ENCODE data around the gene BRI3. TPM values are rescaled to one million over a fixed set of nuclear protein-coding genes. Genes with fewer than 3 reads are reported as not detected.

BRI3 gene
- total and polyA plus RNA-seq, 2 of the 13 experiments (the other 11 are each of a cell fraction or from before 2014, with no cell fraction given), result 54.0 to 103 TPM

- TF ChIP-seq TFDP2 (CRISPR knock-in tag; IDR thresholded peaks at IDR 0.05) (peak; percentile 75), ZBTB20 (CRISPR knock-in tag; IDR thresholded peaks at IDR 0.05; ENCODE audit: borderline replicate concordance, low read depth) (no peak), ZFP1 (CRISPR knock-in tag; IDR thresholded peaks at IDR 0.05) (no peak), SOX5 (CRISPR knock-in tag; IDR thresholded peaks at IDR 0.05; ENCODE audit: borderline replicate concordance) (peak; percentile 42; the same call in 1 of the 2 replicates), ZBTB25 (CRISPR knock-in tag; IDR thresholded peaks at IDR 0.05) (peak; percentile 83; the same call in 1 of the 2 replicates), ZNF782 (CRISPR knock-in tag; IDR thresholded peaks at IDR 0.05; ENCODE audit: borderline replicate concordance) (no peak; the same call in 1 of the 2 replicates), GPBP1L1 (CRISPR knock-in tag; IDR thresholded peaks at IDR 0.05) (no peak), MEIS1 (CRISPR knock-in tag; IDR thresholded peaks at IDR 0.05; ENCODE audit: borderline replicate concordance) (no peak), ZNF776 (CRISPR knock-in tag; IDR thresholded peaks at IDR 0.05) (peak; percentile 90), GRHL1 (CRISPR knock-in tag; conservative IDR thresholded peaks at IDR 0.05) (no peak), ZNF691 (CRISPR knock-in tag; IDR thresholded peaks at IDR 0.05; ENCODE audit: borderline replicate concordance, low read depth) (no peak), ZNF180 (CRISPR knock-in tag; IDR thresholded peaks at IDR 0.05; ENCODE audit: borderline replicate concordance, low read depth) (no peak), POLR2A (IDR thresholded peaks at IDR 0.05; ENCODE audit: insufficient read depth in 1 of 2, low read depth in 2 of 2, low read length in 2 of 2) (peak in 1 of 2 experiments; percentile 81; a peak in 3 of 4 replicates), ZNF777 (CRISPR knock-in tag; IDR thresholded peaks at IDR 0.05) (peak; percentile 63; the same call in 1 of the 2 replicates), MLLT10 (CRISPR knock-in tag; IDR thresholded peaks at IDR 0.05) (no peak), ATF3 (CRISPR knock-in tag; IDR thresholded peaks at IDR 0.05) (no peak), TEAD2 (CRISPR knock-in tag; IDR thresholded peaks at IDR 0.05) (no peak), ZNF547 (CRISPR knock-in tag; IDR thresholded peaks at IDR 0.05) (peak; percentile 73), ZNF670 (CRISPR knock-in tag; IDR thresholded peaks at IDR 0.05; ENCODE audit: borderline replicate concordance) (no peak), SP4 (CRISPR knock-in tag; IDR thresholded peaks at IDR 0.05) (peak; percentile 98), ZNF619 (CRISPR knock-in tag; IDR thresholded peaks at IDR 0.05) (0 out of 2 replicates have a peak, but pooled peaks have one; percentile 2), NCOA5 (CRISPR knock-in tag; IDR thresholded peaks at IDR 0.05) (no peak), ZNF33A (CRISPR knock-in tag; IDR thresholded peaks at IDR 0.05; ENCODE audit: borderline replicate concordance) (no peak), CHD2 (IDR thresholded peaks at IDR 0.05; ENCODE audit: low read depth, low read length) (peak; percentile 89)
Observed at GRCh38 chr7:98251601-98252424, 29.7 kb upstream of the BRI3 start, which contains the start of gene TECPR1 (continued).
